Measurements from ENCODE around the gene SLC22A5.

The SLC22A5 gene

DNA sequence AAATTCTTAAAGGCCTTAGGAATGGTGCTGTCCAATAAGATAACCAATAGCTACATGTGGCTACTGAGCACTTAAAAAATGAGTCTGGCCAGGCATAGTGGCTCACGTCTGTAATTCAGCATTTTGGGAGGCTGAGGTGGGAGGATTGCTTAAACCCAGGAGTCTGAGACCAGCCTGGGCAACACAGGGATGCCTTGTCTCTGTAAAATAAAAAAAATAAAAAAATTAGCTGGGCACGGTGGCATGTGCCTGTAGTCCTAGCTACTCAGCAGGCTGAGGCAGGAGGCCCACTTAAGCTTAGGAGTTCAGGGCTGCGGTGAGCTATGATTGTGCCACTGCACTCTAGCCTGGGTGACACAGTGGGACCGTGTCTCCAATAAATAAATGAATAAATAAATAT, 1.3 kb upstream of the SLC22A5 start:
- DNase-seq = no peak

DNA sequence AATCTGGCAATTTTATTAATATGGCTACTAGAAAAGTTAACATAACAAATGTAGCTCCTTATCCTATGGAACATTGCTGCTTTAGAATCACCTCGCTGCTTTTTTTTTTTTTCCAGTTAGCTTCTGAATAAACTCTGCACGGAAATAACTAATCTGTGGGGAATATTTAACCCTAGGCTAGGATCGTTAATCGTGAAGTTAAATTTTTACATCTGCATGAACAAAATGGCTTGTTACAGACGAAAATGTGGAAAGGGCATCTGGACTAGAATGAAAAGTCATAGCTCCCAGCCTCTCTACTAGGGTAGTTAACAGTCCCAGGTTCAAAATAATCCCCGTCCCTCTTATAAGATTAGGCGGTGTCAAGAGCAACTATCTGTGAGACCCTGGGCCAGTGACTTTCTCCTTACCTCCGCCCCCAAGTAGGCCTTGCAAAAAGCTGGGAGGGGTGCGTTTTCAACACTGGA, 470 bp upstream of the SLC22A5 start:
- DNase-seq = no peak

DNA sequence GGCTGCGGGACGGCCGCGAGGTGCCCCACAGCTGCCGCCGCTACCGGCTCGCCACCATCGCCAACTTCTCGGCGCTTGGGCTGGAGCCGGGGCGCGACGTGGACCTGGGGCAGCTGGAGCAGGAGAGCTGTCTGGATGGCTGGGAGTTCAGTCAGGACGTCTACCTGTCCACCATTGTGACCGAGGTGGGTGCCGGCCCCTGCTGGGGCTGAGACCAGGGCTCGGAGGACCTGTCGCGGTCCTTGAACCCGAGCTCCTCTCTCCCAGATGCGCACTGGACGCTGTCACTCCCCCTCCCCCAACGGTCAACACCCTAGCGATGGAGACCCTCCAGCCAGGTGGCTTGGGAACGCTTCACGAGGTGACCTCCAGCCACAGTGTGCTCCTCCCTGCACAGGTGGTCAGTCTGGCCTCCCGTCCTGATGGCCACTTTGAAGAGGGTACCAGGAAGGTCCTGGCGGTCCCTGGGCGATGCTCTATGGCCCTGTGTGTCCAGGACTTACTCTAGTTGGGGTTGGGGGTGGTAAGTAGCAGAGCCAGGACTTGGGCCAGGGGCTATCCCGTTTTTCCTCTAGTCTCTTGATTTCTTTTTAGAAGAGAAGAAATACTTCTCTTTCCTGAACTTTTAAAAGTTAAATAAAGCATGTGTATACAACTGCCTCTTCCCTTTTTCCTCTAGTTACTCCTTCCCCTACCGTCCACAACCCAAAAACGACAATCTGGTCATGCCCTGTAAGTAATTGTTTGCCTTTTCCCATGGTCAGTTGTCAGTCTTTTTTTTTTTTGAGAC, 866 bp downstream of the SLC22A5 start:
- DNase-seq = no peak

DNA sequence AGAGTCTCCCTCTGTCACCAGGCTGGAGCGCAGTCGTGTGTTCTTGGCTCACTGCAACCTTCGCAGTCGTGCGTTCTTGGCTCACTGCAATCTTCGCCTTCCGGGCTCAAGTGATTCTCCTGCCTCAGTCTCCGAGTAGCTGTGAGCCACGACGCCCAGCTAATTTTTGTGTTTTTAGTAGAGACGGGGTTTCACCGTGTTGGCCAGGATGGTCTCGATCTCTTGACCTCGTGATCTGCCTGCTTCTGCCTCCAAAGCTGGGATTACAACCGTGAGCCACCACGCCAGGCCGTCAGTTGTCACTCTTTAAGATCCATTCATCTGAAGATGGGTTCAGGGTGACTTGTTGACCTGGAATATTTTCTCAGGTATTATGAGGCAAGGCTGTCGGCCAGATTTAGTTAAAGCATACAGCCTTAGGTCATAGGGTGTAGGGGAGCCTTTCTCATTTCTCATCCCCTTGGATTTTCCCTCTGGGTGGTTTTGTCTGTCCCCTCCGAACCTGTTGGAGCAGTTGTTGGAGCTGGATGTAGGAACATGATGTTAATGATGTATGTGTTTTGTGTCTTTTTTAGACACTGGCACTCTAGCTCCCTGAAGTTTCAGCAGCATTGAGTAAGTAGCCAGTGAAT, 1.6 kb downstream of the SLC22A5 start:
- DNase-seq = no peak

DNA sequence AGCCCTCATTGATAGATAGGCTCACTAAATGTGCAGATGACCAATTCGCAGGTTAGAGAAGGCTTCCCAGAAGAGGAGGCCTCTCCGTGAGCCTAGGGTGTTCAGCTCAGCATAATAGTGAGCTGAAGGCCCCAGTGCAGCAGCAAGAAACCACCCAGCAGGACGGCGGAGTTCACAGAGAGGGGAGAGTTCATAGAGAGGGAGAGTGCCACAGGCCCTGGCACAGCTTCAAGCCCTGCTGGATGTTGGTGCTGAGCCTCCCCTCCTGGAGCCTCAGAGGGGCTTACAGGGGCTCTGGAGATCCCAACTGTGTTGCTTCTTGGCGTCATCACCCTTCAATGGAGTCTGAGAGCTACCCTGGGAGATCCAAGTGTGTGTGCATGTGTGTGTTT, 2.1 kb downstream of the SLC22A5 start:
- no peak for DNase-seq

DNA sequence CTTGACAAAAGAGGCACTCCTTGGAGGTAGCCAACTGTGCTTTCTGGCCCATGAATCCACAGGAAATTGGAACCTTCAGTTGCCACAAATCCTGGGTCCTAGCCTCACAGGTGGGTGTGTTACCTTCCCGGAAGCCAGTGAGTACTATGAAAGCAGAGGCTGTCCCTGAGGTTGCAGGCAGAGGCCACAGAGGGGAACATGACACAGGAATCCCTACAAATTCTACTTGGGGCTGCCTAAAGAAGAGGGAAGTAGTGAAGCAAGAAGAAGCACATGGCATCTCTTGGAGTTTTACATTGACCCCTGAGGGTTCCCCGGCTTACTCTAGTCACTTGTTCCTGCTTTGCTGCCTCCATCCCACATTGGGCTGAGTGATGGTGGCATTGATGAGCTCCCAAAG, 2.6 kb downstream of the SLC22A5 start:
- DNase-seq = no peak

DNA sequence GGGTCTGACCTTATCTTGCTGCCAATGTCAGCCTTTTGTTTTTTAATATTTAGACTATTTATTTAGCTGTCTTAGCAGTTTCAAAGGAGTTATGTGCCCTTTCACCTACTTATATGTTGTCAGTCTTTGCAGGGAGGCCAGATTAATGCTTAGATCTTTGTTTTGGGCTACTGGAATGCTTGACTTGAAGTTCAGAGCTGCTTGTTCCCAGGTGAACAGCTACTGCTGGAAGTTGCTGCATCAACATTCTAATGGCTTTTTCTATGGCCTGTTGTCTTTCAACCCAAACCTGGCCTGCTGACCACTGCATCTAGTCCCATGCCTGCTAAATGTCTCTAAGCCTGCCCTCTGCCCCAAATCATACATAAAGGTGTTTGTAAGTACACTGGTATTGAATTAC, 3.0 kb downstream of the SLC22A5 start:
- no peak for DNase-seq

DNA sequence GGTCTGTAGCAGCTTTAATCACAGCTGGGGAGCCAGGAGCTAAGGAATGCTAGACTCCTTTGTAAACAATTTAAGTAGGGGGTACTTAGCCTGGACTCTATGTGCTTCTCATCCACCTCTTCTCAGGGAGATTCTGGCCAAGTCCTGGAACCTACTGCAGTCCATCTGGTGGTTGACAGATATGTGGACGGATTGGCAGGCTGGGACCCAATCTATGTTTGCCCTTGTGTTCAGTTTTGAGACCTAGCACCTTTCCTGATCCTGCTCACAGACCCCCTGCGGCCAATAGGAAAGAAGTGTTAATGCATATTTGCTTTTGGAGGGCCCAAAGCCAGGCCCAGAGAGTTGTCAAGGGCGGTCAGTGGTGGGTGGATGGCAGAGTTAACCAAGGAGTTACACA, 6.4 kb downstream of the SLC22A5 start:
- no peak for DNase-seq

DNA sequence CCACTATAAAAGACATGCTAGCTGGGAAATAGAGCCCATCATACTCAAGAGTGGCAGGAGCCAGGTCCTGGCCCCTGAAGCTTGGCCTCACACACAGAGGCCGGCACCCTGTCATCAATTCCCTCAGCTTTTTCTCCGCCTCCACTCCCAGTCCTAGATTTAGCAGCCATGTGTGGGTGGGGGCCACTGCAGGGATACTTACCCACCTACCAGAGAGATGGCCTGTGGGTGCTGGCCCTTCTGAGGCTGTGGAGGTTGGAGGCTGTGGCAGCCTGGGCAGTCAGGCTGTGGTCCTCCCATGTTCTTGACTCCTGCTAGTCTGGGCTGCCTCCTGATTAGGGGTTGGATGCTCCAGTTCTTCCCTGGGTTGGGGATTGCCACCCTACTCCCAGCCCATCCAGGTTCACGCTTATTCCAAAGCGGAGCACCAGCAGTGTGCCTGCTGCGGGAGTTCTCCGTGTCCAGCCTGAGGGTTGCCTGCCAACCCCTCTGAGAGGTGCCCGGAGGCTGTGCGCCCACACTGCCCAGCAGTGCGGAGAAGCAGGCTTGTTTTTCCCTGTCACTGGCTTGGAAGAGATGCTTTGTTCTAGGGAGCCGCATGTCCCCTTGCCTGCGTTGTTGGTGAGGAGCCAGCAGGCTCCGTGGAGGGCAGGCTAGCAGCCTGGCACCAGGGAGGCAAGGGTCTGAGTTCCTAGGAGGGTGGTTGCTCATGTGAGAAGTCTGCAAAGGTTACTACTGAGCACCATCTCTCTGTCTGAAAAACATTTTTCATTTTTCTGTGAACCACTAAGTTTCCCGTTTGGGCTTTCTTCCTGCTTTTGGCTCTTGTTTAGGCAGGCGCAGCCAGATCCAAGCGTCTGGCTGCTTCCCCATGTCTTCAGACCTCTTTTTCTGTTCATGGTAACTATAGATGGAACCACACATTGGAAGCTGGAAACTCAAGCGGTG, 7.5 kb downstream of the SLC22A5 start:
- no peak for DNase-seq

DNA sequence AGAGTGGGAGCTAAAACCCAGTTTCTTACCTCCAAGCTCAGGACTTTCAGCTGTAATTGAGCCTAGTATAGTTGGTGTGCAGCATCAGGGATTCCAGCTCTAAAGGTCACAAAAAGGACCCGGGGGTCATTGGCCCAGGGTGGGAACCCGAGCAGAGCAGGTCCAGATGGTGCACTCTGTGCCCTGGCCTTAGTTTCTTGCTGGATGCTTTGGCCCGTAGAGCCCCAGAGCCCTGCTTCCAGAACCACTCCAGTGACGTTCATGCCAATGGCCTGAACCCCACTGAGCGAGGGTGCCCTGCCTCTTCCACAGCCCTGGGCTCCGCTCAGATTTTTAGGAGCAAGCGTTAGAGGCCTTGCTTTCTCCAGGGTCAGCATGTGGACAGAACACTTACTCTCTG, 8.2 kb downstream of the SLC22A5 start:
- no peak for DNase-seq

DNA sequence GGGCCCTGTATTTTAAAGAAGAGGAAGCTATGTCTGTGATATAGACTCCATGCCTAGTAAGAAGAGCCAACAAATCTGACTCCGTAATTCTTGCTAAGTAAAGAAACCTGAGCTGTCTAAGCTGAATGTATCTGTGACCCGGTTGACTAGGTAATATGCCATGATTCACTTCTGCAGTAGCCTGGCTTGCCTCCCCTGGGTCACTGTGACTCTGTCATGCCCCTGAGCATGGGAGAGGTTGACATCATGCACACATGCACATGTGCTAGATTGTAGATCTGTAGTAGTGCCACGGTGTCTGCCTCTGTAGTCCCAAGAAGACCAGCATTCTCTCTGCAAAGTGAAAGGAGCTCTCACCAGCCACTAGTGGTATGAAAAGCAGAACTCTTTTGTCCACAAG, 9.1 kb downstream of the SLC22A5 start:
- no peak for DNase-seq

DNA sequence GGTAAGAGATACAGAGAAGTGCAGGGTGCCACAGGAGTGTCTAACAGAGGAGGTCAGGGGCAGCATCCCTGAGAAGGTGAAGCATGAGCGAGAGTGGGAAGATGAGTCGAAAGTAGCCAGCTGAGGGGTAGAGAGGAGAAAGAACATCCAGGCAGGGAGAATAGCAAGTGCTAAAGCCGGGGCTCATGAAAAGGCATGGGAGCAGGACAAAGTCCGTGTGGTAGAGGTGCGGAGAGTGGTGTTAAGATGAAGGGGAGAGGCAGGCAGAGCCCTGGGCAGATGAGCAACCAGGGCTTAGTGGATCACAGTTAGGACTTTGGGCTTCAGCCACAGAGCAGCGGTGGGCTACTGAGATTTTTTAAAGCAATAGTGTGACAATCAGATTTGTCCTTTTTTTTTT, 10.5 kb downstream of the SLC22A5 start:
- no peak for DNase-seq

DNA sequence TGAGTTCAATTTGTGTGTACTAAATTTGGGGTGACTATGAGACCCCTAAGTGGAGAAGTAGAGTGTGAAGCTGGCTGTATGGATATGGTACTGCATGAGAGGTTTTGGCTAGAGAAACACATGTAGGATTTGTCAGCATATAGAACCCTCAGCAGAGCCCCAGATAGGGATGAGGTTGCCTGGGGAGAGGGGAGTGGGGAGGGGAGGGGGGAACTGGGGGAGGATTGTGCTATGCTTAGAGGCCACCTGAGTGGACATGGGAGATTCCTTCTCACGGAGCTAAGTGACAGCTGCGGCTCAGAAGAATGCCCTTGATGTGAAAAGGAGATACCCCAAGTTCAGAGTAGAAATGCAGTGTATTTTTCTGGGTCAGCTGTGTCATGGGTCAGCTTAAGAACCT, 11.2 kb downstream of the SLC22A5 start:
- DNase-seq = no peak

DNA sequence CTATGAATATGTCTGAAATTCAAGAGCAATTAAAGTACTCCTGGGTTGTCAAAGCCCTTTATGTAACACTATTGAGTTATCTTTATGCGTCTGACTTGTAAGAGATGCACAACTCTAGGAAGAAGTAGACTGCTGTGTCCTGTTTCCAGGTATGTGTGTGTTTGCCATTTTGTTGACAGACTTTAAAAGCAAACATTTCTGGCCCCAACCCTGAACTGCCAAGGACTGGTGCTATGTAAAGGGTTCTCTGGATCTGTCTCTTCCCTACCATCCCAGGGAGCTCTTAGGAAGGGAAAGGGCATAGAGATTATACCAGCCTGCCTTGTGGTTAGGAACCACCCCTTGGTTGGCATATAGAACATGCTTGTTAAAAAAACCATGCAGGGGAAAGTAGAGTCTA, 12.1 kb downstream of the SLC22A5 start:
- no peak for DNase-seq

DNA sequence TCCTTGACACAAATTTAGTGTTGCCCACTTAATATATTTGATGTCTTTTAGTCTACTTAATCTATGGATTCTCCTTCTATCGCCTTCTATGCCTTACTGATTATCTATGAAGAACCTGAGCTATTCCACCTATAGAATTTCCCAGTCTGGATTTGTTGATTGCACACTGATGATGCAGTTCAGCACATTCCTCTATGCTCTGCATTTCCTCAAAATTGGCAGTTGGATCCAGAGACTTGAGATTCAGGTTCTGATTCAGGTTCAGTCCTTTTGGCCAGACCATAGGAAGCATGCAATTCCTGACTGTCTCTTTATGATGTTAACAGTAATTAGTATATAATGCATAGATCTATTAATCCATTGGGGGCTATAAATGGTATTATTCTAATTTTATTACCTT, 13.8 kb downstream of the SLC22A5 start:
- no peak for DNase-seq

DNA sequence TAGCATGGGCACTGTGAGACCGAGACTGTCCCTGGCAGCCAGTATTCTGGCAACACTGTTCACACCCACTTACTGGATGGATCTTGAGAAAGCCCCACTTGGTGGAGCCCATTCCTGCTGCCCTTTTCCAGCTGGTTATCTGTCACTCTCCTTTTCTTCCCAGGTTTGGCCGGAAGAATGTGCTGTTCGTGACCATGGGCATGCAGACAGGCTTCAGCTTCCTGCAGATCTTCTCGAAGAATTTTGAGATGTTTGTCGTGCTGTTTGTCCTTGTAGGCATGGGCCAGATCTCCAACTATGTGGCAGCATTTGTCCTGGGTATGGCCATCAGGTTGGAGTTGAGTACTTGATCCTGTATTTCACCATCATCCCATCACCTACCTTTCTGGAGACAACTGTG, 14.5 kb downstream of the SLC22A5 start:
- DNase-seq = no peak

DNA sequence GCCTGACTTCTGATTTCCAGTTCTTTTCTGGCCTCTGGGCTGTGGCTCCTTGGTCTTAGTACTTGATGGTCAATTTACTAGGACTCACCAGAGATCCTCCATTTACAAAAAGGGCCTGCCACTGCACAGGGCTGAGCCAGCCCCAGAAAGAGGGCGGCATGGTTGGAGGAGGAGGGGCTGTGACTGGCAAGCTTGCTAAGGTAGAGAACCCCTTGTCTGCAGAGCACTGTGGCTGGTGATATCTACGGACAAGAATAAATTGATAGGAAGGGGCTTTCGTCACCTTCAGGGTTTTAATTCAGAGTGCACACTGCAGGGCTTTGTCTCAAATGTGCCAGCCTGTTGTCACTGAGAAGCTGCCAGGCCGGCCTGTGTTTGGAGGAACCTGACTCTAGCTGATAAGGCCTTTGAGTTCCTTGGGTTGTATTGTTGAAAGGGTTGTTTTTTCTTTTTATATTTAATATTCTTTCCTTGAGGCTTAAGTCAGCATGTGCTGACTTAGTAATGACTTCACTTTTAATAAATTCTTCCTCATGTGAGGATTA, 15.1 kb downstream of the SLC22A5 start:
- no peak for DNase-seq

DNA sequence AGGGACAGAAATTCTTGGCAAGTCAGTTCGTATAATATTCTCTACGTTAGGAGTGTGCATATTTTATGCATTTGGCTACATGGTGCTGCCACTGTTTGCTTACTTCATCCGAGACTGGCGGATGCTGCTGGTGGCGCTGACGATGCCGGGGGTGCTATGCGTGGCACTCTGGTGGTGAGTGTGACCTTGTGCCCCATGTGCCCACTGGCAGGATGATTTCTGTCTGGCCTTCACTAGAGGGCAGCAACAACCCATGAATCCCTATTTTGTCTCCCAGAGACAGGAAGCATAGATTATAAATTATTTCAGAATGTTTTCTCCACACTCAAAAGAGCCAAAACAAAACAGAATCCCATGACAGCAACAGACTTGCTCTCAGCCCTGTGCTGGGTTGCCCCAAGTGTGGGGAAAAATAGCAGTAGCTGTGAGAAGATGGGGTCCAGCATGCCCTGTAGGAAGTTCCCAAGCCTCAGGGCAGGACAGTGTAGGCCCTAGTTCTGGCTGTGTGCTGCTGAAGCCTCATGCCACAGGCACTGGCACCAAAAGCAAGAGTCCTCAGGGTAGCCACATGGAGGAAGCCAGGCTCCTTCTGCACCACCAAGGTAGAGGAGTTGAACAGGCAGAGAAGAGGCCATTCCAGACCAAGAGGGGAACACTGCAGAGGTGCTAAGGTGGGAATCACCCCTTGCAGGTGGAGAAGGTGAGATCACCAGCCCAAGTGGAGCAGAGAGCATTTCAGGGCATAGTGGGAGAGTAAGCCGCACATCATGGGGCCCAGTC, 16.0 kb downstream of the SLC22A5 start:
- peak; percentile 82 for DNase-seq

DNA sequence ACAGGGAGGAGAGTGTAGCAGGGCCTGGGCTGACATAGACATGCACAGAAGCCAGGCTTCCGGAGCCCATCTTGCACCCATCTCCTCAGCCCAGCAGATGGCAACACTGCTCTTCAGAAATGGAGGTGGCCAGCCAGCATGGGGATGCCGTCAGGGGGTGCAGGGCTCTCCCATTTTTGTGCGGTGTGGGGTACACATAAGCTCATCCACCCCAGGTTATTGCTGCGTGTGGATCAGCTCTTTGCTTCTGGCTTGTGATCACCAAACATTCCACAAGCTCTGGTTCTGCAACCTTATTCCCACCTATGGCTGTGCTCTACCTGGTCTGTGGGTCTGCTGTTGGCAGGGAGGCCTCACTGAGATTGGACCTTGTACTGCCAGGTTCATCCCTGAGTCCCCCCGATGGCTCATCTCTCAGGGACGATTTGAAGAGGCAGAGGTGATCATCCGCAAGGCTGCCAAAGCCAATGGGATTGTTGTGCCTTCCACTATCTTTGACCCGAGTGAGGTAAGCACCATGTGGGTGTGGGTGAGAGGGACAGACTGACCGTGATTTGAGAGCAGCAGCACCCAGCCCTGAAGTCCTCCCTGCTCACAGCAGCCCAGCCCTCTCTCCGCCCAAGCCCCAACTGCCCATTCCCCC, 17.3 kb downstream of the SLC22A5 start:
- DNase-seq = peak; percentile 86

DNA sequence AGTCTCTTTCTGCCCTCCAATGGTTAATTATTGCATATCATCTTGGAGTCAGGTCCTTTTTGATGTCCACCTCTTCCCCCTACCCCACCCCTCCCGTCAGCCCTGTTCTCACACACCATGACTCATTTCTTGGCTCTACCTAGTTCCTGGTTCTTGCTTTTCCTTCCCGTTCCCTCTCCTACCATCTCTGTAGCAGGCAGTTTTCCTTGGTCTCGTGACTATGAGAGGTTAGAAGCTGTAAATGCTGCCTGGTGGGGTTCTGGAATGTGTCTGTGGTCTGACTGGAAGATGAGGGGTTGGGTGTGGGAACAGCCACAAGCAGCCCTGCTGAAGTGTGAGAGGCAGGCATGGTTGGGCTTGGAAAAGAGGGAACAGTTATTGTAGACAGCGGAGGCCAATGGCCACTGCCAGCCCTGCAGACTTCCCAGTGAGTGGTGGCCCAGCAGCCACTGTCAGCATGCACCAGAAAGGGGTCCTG, 18.2 kb downstream of the SLC22A5 start:
- DNase-seq = no peak

DNA sequence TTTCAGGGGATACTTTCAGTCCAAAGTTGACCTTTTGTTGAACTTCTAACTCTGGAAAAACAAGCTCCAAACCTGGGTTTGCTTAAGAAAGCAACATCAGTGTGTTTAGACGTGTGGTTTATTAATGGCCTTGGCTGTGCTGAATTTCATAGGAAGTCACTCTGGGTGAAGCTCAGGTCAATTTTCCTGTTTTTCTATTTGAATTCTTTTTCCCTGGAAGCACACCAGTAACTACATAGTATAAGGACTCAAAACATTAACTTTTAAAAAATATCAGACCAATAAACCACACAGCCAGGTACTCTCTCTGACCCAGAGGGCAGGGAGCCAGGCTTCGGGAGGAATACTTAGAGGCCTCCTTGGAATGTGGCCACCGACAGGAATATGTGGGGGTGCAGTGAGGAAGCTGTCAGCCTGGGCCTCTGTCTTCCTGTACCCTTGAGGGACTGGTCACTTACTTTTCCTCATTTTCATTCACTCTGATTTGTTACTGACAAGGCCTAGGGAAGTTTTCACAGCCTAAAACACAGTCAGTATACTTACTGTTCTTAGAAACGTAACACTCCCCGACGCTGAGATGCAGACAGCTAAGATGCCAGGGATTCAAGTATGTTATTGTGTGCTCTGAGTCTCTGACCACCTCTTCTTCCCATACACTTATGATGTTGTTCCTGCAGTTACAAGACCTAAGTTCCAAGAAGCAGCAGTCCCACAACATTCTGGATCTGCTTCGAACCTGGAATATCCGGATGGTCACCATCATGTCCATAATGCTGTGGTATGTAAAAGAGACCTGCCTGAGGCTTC, 18.9 kb downstream of the SLC22A5 start:
- DNase-seq = no peak
